OCI-LY3 (cell line): Measurements from ENCODE around the gene CARD14.

Source experiments
- H2AFZ ChIP-seq: fragments of 200-600, 300-600 bp; shearing (Covaris generic); 2 replicates; pipeline ENCODE4 v1.6.0; 2014; ENCODE audit warnings: antibody characterized with exemption, low read depth, low read length
- H3K27ac ChIP-seq: fragments of 200-600, 300-600 bp; sonication (generic); 2 replicates; pipeline ENCODE4 v1.5.1; 2014; ENCODE audit warnings: mild to moderate bottlenecking, low read length, moderate library complexity, mixed read lengths
- H3K27me3 ChIP-seq: fragments of 200-600, 300-600 bp; sonication (generic); 2 replicates; pipeline ENCODE4 v1.6.1; 2014; ENCODE audit warnings: low read depth, low read length, mixed read lengths
- H3K36me3 ChIP-seq: fragments of 200-600, 300-600 bp; sonication (generic); replicated peaks from 2 replicates; pipeline ENCODE3; 2014; ENCODE audit warnings: low read depth, low read length, mixed read lengths
- H3K4me1 ChIP-seq: fragments of 300-600, 200-600 bp; sonication (generic); 2 replicates; pipeline ENCODE4 v1.6.1; 2014; ENCODE audit warnings: low read length, mixed read lengths
- H3K4me2 ChIP-seq: fragments of 200-600, 300-600 bp; sonication (generic); 2 replicates; pipeline ENCODE4 v1.6.1; 2014; ENCODE audit warnings: low read length, mixed read lengths
- H3K4me3 ChIP-seq: fragments of 300-600, 200-600 bp; sonication (generic); 2 replicates; pipeline ENCODE4 v1.5.1; 2014; ENCODE audit warnings: antibody characterized with exemption, mild to moderate bottlenecking, low read length, moderate library complexity
- H3K79me2 ChIP-seq: fragments of 300-600, 200-600 bp; shearing (Covaris generic); 2 replicates; pipeline ENCODE4 v1.6.1; 2014; ENCODE audit warnings: mild to moderate bottlenecking, low read length, mixed read lengths
- H3K9ac ChIP-seq: fragments of 300-600, 200-600 bp; shearing (Covaris generic); 2 replicates; pipeline ENCODE4 v1.6.0; 2014; ENCODE audit warnings: mild to moderate bottlenecking, low read length, moderate library complexity
- H3K9me3 ChIP-seq: fragments of 200-600, 300-600 bp; shearing (Covaris generic); 2 replicates; pipeline ENCODE4 v1.6.1; 2014; ENCODE audit warnings: low read length, mixed read lengths; ENCODE audit not compliant: insufficient read depth
- H4K20me1 ChIP-seq: fragments of 200-600, 300-600 bp; sonication (generic); 2 replicates; pipeline ENCODE4 v1.6.1; 2016; ENCODE audit warnings: low read length, mixed read lengths; ENCODE audit not compliant: insufficient read depth
- CTCF ChIP-seq: fragments of 200-600, 300-600 bp; sonication (generic); IDR thresholded peaks from 2 replicates; pipeline ENCODE4 v1.5.1; 2014; ENCODE audit warnings: antibody characterized with exemption, low read length, low read depth
- EZH2phosphoT487 ChIP-seq: fragments of 200-600 bp; shearing (Covaris generic); IDR thresholded peaks from 2 replicates; pipeline ENCODE4 v1.6.1; 2018; ENCODE audit warnings: antibody characterized with exemption, mixed run types, low read depth

The CARD14 gene

DNA sequence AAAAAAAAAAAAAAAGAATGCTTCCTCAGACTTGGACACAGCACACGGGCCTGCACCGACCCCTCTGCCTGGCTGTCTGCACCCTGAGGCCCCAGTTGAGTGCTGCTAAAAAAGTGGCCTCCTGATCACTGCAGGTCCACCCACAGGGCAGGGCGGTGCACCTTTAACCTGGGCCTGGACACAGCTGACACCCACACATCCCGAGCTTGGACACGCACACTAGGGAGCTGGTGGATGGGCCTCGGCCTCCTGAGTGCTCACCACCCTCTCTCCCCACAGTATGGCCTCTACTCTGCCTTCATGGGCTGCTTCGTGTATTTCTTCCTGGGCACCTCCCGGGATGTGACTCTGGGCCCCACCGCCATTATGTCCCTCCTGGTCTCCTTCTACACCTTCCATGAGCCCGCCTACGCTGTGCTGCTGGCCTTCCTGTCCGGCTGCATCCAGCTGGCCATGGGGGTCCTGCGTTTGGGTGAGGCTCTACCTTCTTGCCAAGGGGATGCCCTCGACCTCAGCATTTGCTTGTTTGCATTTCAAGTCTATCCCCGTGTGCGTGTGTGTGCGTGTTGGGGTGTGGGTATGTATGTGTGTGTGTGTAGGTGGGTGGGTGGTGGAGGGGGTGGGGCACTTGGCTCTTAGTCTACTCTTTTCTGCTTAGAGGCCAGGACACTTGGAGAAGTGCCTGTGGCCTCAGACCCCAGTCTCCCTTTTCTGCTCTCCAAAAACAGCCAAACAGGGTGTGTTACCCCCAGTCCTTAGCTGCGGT lies 52.7 kb downstream of the CARD14 start:
- no peak overlapping the region for H2AFZ ChIP-seq

DNA sequence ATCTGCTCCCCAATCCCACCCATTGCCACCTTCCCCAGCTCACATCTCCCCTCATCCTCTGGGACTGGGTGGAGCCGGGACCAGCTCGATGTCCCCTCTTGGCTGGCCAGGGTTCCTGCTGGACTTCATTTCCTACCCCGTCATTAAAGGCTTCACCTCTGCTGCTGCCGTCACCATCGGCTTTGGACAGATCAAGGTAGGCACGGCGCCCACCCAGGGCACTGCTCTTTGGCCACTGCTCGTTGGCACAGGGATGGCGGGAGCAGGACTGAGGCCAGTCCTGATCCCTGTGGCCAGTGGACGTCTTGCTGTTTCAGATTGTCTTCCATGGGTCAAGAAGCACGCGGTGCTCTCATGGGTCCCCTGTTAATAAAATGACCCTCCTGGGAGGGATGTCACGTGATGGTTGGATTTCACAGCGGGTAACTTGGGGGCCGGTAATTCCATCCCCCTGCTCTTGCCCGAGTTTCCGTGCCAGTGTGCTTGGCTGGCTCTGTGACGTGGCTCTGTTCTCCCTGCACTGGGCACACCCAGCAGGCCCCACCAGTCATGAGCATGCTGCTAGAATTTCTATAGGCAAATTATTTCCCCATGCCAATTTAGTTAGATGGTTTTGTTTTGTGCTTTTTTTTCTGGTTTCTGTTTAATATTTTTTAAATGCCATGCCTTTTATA lies 53.4 kb downstream of the CARD14 start:
- no peak for TF ChIP-seq CTCF
- no peak for TF ChIP-seq EZH2phosphoT487
- Histone ChIP-seq H3K27ac (no peak overlapping the region), H3K79me2 (peaks cover 16% of the 10 kb centered on the region), H3K36me3 (peaks cover 4% of the 10 kb centered on the region), H3K4me1 (peaks cover 7% of the 10 kb centered on the region; the same call in 1 of the 2 replicates), H3K9ac (no peak overlapping the region), H3K4me2 (no peak overlapping the region), H2AFZ (no peak overlapping the region), H3K4me3 (no peak overlapping the region), H3K9me3 (no peaks in the 10 kb centered on the region), H3K27me3 (no peaks in the 10 kb centered on the region), H4K20me1 (peaks cover 8% of the 10 kb centered on the region)

More for the DNA sequence above, 52.7 kb downstream of the CARD14 start:
- no peak overlapping the region for H3K4me2 ChIP-seq
- H3K27me3 ChIP-seq: no peaks in the 10 kb centered on the region
- no peak overlapping the region for H3K9ac ChIP-seq
- H3K79me2 ChIP-seq: peaks cover 17% of the 10 kb centered on the region
- peaks cover 7% of the 10 kb centered on the region; the same call in 1 of the 2 replicates for H3K4me1 ChIP-seq
- TF ChIP-seq EZH2phosphoT487 (no peak), CTCF (no peak)
- peaks cover 11% of the 10 kb centered on the region for H3K36me3 ChIP-seq
- H3K4me3 ChIP-seq: no peak overlapping the region
- no peaks in the 10 kb centered on the region for H3K9me3 ChIP-seq
- no peak overlapping the region for H3K27ac ChIP-seq
- peaks cover 15% of the 10 kb centered on the region for H4K20me1 ChIP-seq

DNA sequence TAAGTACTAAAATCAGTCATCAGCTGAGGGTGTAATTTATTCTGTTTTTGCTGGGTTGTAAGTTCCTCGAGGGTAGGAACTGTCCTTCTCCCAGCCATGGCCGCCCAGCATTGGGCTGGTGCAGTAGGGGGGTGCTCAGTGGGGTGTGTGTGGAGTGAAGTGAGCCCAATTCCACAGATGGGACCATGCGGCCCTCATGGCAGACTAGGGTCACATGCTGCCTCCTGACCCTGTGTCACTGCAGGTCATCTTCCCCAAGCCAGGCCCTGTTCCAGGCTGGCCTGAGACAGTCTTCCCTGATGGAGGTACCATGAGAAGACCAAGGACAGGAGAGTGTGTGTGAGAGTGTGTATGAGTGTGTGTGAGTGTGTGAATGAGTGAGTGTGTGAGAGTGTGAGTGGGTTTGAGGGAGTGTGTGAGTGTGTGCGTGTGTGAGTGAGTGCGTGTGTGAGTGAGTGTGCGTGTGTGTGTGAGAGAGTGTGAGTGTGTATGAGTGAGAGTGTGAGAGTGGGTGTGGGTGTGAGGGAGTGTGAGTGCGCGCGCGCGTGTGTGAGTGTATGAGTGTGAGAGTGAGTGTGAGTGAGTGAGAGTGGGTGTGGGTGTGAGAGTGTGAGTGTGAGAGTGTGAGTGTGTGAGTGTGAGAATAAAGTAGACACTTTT lies 54.1 kb downstream of the CARD14 start:
- no peak overlapping the region for H3K27ac ChIP-seq
- no peak overlapping the region for H3K9ac ChIP-seq
- peaks cover 7% of the 10 kb centered on the region; the same call in 1 of the 2 replicates for H3K4me1 ChIP-seq
- H3K4me2 ChIP-seq: no peak overlapping the region
- H3K27me3 ChIP-seq: no peaks in the 10 kb centered on the region
- no peaks in the 10 kb centered on the region for H3K9me3 ChIP-seq
- no peak overlapping the region for H3K4me3 ChIP-seq
- H3K36me3 ChIP-seq: no peaks in the 10 kb centered on the region
- peaks cover 11% of the 10 kb centered on the region for H3K79me2 ChIP-seq
- no peak for TF ChIP-seq EZH2phosphoT487
- TF ChIP-seq CTCF: no peak
- no peak overlapping the region for H2AFZ ChIP-seq
- H4K20me1 ChIP-seq: peaks cover 3% of the 10 kb centered on the region; the same call in 1 of the 2 replicates

DNA sequence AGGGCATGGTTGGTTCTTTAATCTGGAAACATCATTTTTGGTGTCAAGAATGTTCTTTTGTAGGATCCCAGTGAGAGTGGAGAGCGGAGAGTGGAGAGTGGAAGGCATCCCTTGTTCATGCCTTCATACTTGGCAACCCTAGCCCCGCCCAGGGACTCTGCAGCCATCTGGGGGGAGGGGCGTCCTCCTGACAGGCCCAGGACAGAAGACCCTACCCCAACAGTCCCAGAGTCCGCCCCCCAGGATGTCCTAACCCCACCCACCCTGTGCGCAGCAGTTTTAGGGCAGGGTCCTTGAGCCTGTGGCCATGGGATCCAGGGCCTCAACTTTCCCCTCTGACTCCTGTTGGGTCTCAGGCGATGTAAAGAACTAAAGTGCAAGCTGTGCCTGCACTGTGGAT lies 54.9 kb downstream of the CARD14 start:
- Histone ChIP-seq H3K27me3 (no peaks in the 10 kb centered on the region), H3K79me2 (peaks cover 4% of the 10 kb centered on the region), H3K36me3 (no peaks in the 10 kb centered on the region), H2AFZ (no peak overlapping the region), H3K4me1 (peaks cover 2% of the 10 kb centered on the region; the same call in 1 of the 2 replicates), H3K4me2 (no peak overlapping the region), H4K20me1 (no peaks in the 10 kb centered on the region), H3K9me3 (no peaks in the 10 kb centered on the region), H3K9ac (no peak overlapping the region), H3K4me3 (no peak overlapping the region), H3K27ac (no peak overlapping the region)
- TF ChIP-seq CTCF (no peak), EZH2phosphoT487 (no peak)
